Skin of body (tissue), 2 donors: ENCODE data around the gene RRAS2. TPM values are rescaled to one million over a fixed set of nuclear protein-coding genes. Genes with fewer than 3 reads are reported as not detected.
"Not testable (repeated sequence)": the region's sequence is repeated elsewhere in the genome, so short reads cannot be mapped to it uniquely, and the experiment has no call there.

Source experiments
- DNase-seq: peaks from one replicate; lab custom pipeline; 2025; lab: John Stamatoyannopoulos, UW
- total RNA-seq: library from RNA; depleted of rRNA; stranded (reverse); fragments of >200 nt; gene quantifications from one replicate; pipeline ENCODE4 v1.2.3, GENCODE V29; 2014

The RRAS2 gene
- total RNA-seq, 1 donor from 2014 or later: 29.3 TPM

GRCh38 chr11:14371249-14371648 is 12.3 kb upstream of the RRAS2 start:
- DNase-seq: no peak

- no peak for DNase-seq
Measured at GRCh38 chr11:14370496-14370895, 11.5 kb upstream of the RRAS2 start.

GRCh38 chr11:14369598-14369997 is 10.6 kb upstream of the RRAS2 start:
- no peak for DNase-seq

- no peak for DNase-seq
Measured at GRCh38 chr11:14366936-14367335, 8.0 kb upstream of the RRAS2 start.

- no peak for DNase-seq
Measured at GRCh38 chr11:14364322-14364721, 5.3 kb upstream of the RRAS2 start.

GRCh38 chr11:14362611-14363010 is 3.6 kb upstream of the RRAS2 start:
- DNase-seq: no peak

GRCh38 chr11:14361951-14362350 is 3.0 kb upstream of the RRAS2 start:
- no peak for DNase-seq

- no peak for DNase-seq
Measured at GRCh38 chr11:14360976-14361375, 2.0 kb upstream of the RRAS2 start.

- peak; percentile 77 for DNase-seq
Measured at GRCh38 chr11:14359501-14360031, 583 bp upstream of the RRAS2 start.

GRCh38 chr11:14357881-14358728 is 878 bp downstream of the RRAS2 start:
- DNase-seq: no peak

- no peak for DNase-seq
Measured at GRCh38 chr11:14356342-14356741, 2.6 kb downstream of the RRAS2 start.

GRCh38 chr11:14354604-14355003 is 4.4 kb downstream of the RRAS2 start:
- DNase-seq: not testable (repeated sequence)

- DNase-seq: no peak
Measured at GRCh38 chr11:14350716-14351238, 8.2 kb downstream of the RRAS2 start.

- no peak for DNase-seq
Measured at GRCh38 chr11:14350215-14350614, 8.8 kb downstream of the RRAS2 start.

- no peak for DNase-seq
Measured at GRCh38 chr11:14347991-14348390, 11.0 kb downstream of the RRAS2 start.

- no peak for DNase-seq
Measured at GRCh38 chr11:14347494-14347893, 11.5 kb downstream of the RRAS2 start.

- DNase-seq: no peak
Measured at GRCh38 chr11:14346303-14346955, 12.6 kb downstream of the RRAS2 start.

- DNase-seq: no peak
Measured at GRCh38 chr11:14345668-14346067, 13.3 kb downstream of the RRAS2 start.

GRCh38 chr11:14345016-14345415 is 14.0 kb downstream of the RRAS2 start:
- not testable (repeated sequence) for DNase-seq

- DNase-seq: peak; percentile 59
Measured at GRCh38 chr11:14342906-14343305, 16.1 kb downstream of the RRAS2 start.

GRCh38 chr11:14341968-14342367 is 17.0 kb downstream of the RRAS2 start:
- DNase-seq: no peak

- DNase-seq: no peak
Measured at GRCh38 chr11:14340721-14341120, 18.3 kb downstream of the RRAS2 start.
